NCI-H2196 treated with DMSO at 0.1 percent for 48 hours (cell line): ENCODE measurements around the gene DNTT.
A peak's percentile ranks its signal among the peaks of the same experiment; 100 is the strongest.

Source experiments
- DNase-seq: peaks from one replicate; lab custom pipeline; 2025; ENCODE audit not compliant: unreplicated experiment; lab: John Stamatoyannopoulos, UW

Gene DNTT

GRCh38 chr10:96374985-96375830 is 71.0 kb downstream of the DNTT start:
- DNase-seq: peak; percentile 11

- DNase-seq: no peak
Measured at GRCh38 chr10:96376483-96376882, 72.2 kb downstream of the DNTT start.

GRCh38 chr10:96377816-96378294 is 73.6 kb downstream of the DNTT start:
- no peak for DNase-seq

- DNase-seq: no peak
Measured at GRCh38 chr10:96378741-96379140, 74.5 kb downstream of the DNTT start.

- no peak for DNase-seq
Measured at GRCh38 chr10:96379758-96380157, 75.5 kb downstream of the DNTT start.

- DNase-seq: no peak
Measured at GRCh38 chr10:96380821-96381220, 76.6 kb downstream of the DNTT start.

- DNase-seq: no peak
Measured at GRCh38 chr10:96384506-96384905, 80.3 kb downstream of the DNTT start.

- no peak for DNase-seq
Measured at GRCh38 chr10:96387161-96387560, 82.9 kb downstream of the DNTT start.

GRCh38 chr10:96387601-96388000 is 83.4 kb downstream of the DNTT start:
- no peak for DNase-seq
